ENCODE data around the gene ERFL. TPM values are rescaled to one million over a fixed set of nuclear protein-coding genes. Genes with fewer than 3 reads are reported as not detected.

The ERFL gene
- total RNA-seq, 1 donor from 2014 or later, result not detected

GRCh38 chr19:41887711-41888382, 40.4 kb downstream of the ERFL start:
- intact Hi-C loops (cut with DNase I), result no loop called here
- peak in 1 of 2 donors; percentile 72 for DNase-seq (ENCODE audit: low spot score in 2 of 2)
- Histone ChIP-seq H3K4me3 (no peak overlapping the region), H3K4me1 (peaks cover 12% of the 10 kb centered on the region in 2 donors), H3K27me3 (no peaks in the 10 kb centered on the region), H3K27ac (no peak overlapping the region), H3K9me3 (no peaks in the 10 kb centered on the region), H3K36me3 (peaks cover 16 to 25% of the 10 kb centered on the region in 2 donors)
- TF ChIP-seq CTCF (IDR thresholded peaks at IDR 0.05), result no peak

DNA sequence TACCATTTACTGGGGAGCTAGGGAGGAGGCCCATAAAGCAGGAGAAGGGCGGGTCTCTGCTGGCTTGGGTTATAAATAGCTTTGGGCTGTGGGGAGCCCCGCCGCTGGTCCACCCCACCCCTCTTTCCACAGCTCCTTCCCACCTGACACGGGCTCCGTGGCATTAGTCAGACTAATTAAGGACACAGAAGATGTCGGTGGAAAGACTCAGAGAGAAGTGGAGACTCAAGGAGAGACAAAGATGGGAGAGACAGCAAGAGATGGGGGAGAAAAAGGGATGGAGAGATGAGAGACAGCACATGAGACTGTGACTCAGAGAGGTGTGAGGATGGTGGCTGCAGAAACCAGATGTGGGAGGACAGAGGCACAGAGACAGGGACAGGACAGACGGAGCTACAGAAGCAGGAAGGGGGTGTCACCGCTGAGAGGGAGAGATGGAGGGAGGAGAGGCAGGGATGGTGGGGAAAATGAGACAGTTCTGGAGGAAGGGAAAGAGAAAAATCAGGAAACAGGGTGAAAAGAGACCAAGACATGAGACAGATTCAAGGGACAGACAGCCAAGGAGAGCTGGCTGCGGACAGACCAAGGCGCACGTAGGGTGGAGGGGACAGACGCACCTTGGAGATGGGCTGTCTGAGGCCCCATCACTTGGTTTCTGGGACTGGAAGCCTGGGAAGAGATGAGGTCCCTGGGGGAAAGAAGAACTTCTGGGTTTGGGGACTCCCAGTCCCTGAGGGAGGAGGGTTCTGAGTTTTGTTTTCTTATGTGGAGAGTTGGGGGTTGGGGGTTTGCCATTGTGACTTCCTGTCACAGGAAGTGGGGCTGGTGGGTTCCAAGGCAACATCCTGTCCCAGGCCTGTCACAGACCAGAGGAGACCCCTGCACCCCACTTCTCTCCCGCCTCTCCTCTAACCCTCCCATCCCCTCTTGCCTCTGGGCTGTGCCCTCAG, 41.2 kb downstream of the ERFL start:
- H3K9me3 ChIP-seq, result no peaks in the 10 kb centered on the region
- H3K4me3 ChIP-seq, result peak overlapping the region in 1 of 2 donors; percentile 14
- TF ChIP-seq CTCF (IDR thresholded peaks at IDR 0.05), result no peak
- H3K36me3 ChIP-seq, result peaks cover 7 to 19% of the 10 kb centered on the region in 2 donors
- DNase-seq (ENCODE audit: low spot score in 2 of 2), result no peak
- no peak overlapping the region for H3K27ac ChIP-seq
- H3K4me1 ChIP-seq, result peaks cover 12% of the 10 kb centered on the region in 2 donors
- H3K27me3 ChIP-seq, result no peaks in the 10 kb centered on the region
- intact Hi-C loops (cut with DNase I), result no loop called here

- intact Hi-C loops (cut with DNase I), result loop anchor here (1.0 to 5.0 kb wide), 5 partner anchors 24 to 447 kb away; partner anchors contain the start of genes DEDD2, DMAC2, RABAC1 and RPS19
- Histone ChIP-seq H3K27me3 (no peaks in the 10 kb centered on the region), H3K27ac (peak overlapping the region in 1 of 2 donors; percentile 90), H3K4me3 (peak overlapping the region; percentile 91 to 100), H3K9me3 (no peaks in the 10 kb centered on the region), H3K4me1 (peaks cover 12% of the 10 kb centered on the region in 2 donors), H3K36me3 (peaks cover 0 to 7% of the 10 kb centered on the region in 2 donors)
- TF ChIP-seq CTCF (IDR thresholded peaks at IDR 0.05), result no peak
- peak; percentile 84 to 97 for DNase-seq (ENCODE audit: low spot score in 2 of 2)
Observed at GRCh38 chr19:41883821-41884733, 44.2 kb downstream of the ERFL start.

- intact Hi-C loops (cut with DNase I), result loop anchor here (5.0 kb wide), 3 partner anchors 194 to 446 kb away; partner anchors contain the start of genes DEDD2, DMAC2 and ZNF574
- no peak for TF ChIP-seq CTCF (IDR thresholded peaks at IDR 0.05)
- no peak for DNase-seq (ENCODE audit: low spot score in 2 of 2)
- Histone ChIP-seq H3K27ac (peak overlapping the region; percentile 73 to 90), H3K4me1 (peaks cover 12% of the 10 kb centered on the region in 2 donors), H3K4me3 (peak overlapping the region; percentile 91 to 100), H3K9me3 (no peaks in the 10 kb centered on the region), H3K27me3 (no peaks in the 10 kb centered on the region), H3K36me3 (peaks cover 0 to under 1% of the 10 kb centered on the region in 2 donors)
Observed at GRCh38 chr19:41883463-41883820, 44.8 kb downstream of the ERFL start.

All from ascending aorta (tissue), 2 donors.